HG03139 (cell line): Measurements from ENCODE around the gene MRGPRE.

Source experiments
- ATAC-seq: cut with Tn5 transposase; IDR thresholded peaks from one replicate; pipeline ENCODE4 v1.9.1; 2021; ENCODE audit not compliant: unreplicated experiment

Gene MRGPRE

DNA sequence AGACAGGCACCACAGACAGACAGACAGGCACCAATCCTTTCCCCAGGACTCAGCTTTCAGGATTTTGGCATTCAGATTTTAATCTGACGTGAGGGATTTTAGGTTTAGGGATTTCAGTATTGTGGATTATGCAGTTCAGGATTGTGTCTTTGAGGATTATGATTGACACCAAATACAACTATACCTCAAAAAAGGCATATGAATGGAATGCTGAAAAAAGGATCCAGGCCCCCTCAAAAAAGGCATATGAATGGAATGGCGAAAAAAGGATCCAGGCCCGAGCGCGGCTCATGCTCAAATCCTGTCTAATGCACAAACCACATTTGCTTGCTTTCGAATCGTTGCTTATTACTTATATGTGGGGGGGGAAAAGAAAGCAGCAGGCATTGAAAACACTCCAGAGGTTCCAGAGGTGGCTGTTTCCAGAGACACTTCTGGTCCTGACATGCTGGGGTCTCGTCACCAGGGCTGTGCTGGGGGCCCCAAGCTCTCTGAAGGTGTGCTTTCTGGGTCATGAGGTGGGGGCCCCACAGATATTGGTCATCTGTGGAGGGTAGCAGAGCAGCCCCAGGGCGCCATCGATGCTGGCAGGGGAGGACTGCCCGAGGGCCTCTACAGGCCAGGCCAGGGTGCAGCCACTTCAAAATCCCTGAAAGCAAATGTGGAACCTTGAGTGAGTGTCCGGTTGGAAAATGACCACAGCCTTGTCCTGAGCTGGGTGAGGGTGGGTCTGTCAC is 50.3 kb downstream of the MRGPRE start:
- no peak for ATAC-seq

DNA sequence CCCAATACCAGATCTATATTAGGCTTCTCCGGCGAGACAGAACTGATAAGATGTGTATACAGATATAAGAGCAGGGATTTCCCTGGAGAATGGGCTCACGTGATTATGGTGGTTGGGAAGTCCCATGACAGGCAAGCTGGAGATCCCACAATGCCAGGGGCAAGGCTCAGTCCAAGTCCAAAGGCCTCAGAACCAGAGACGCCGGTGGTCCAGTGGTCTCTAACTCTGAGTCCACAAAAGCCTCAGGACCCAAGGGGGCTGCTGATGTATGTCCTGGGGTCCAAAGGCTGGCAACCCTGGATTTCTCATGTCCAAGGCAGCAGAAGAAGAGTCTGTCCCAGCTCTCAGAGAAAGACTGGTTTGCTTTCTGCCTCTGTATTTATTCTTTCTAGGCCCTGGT is 51.3 kb downstream of the MRGPRE start:
- ATAC-seq = no peak

DNA sequence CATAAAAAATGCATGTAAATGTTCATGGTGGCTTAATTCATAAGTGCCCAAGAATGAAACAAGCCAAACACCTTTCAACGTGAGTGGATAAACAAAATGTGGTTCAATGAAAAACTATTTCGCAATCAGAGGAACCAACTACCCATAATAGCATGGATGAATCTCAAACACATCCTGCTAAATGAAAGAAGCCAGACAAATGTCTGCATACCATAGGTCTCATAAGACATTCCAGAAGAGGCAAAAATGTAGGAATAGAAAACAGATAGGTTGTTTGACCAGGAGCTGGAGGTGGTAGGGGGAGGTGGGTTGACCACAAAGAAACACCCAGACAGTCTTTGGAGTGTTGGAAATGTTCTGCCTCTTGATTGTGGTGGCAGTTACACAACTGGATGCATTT is 53.9 kb downstream of the MRGPRE start:
- no peak for ATAC-seq

DNA sequence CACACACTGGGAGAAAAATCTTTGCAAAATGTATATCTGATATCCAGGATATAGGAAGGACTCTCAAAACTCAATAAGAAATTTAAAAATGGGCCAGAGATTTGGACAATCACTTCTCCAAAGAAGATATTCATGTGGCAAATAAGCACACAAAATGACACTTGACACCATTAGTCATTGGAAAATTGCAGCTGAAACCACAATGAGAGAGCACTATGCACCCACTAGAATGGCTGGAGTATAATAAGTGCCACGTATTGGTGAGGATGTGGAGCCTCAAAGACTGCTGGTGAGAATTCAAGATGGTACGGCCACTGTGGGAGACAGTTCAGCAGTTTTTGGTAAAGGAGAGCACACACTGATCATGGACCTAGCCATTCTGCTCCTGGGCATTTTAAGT is 54.3 kb downstream of the MRGPRE start:
- no peak for ATAC-seq
